Measurements from ENCODE around the gene PTER. TPM values are rescaled to one million over a fixed set of nuclear protein-coding genes. Genes with fewer than 3 reads are reported as not detected.
A peak's percentile ranks its signal among the peaks of the same experiment; 100 is the strongest.

Gene PTER
- 11.3 and 22.3 TPM in 2 replicates for total RNA-seq

GRCh38 chr10:16436758-16437539 lies at the start of gene PTER:
Gene PTER (plus strand): TSS chr10:16437010. CDS start chr10:16484385, 47,375 bp downstream.

DNA sequence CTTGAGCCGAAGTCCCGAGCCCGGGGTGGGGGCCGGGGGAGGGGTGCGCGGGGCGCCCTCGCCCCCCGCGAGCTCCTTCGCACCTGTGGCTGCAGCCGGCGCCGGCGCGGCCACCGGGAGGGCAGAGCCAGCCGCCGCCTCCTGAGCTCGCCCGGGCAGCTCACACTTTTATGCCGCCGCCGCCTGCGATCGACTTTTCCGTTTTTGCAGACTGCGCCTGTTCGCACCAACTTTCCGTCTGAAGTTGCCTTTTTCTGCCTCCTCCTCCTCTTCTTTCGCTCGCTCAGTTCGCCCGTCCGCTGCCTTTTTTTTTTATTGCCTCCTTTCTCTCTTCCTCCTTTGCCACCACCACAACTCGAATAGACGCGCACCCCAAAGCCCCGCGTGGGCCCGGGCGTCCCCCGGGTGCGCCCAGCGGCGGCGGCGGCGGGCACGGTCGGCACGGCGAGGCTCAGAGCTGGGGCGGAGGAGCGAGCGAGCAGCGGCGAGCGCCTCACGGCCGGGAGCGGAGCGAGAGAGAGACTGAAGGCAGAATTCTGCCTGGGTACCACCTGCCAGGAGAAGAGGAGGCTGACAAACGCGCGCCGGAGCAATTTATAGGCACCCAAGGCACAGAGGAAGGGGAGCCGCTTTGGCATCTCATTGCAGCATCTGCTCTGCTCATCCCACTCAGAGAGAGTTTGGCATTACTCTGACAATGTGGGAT lies 84.7 kb downstream of the PTER start, which contains the start of gene C1QL3:
C1QL3 (minus strand) TSS at position 569 of the 706 bp plus-strand sequence. CDS start 814 bp downstream, outside the sequence.

Small RNA genes lying within 50 kb of the gene (small RNA-seq; reads per million reads assigned to genes)
- gene RNU2-18P, result 1.6 reads per million, percentile 40 among the genes with 10 or more reads in this experiment

Other genes with a start within 250 kb of the PTER start
- 0.14 and 0.66 TPM in 2 replicates for gene C1QL3, start 84.9 kb downstream of the PTER start, total RNA-seq

Measured in thoracic aorta endothelial cell (primary cell).